H1 (cell line): Measurements from ENCODE around the gene MTHFS. TPM values are rescaled to one million over a fixed set of nuclear protein-coding genes. Genes with fewer than 3 reads are reported as not detected.

ENCODE experiments used
- ATF2 ChIP-seq: IDR thresholded peaks from 2 replicates; pipeline ENCODE4 v1.6.1; 2012; ENCODE audit warnings: low read length, inconsistent platforms
- KDM4A ChIP-seq: IDR thresholded peaks from one replicate; pipeline ENCODE4 v1.7.1; 2012; ENCODE audit warnings: low read depth, mild to moderate bottlenecking, moderate library complexity, low read length, inconsistent platforms; ENCODE audit not compliant: severe bottlenecking
- NRF1 ChIP-seq: IDR thresholded peaks from 2 replicates; pipeline ENCODE4 v1.6.1; 2011; ENCODE audit warnings: mild to moderate bottlenecking, low read depth, low read length, improper control_type of control experiment
- SIRT6 ChIP-seq: IDR thresholded peaks from one replicate; pipeline ENCODE4 v1.7.1; 2012; ENCODE audit warnings: low read length, inconsistent platforms
- SP2 ChIP-seq: IDR thresholded peaks from 2 replicates; pipeline ENCODE4 v1.6.1; 2012; ENCODE audit warnings: mild to moderate bottlenecking, low read length, inconsistent platforms
- TEAD4 ChIP-seq: IDR thresholded peaks from 2 replicates; pipeline ENCODE4 v1.6.1; 2012; ENCODE audit warnings: low read depth, low read length, inconsistent platforms, mixed read lengths
- USF2 ChIP-seq: IDR thresholded peaks from 2 replicates; pipeline ENCODE4 v1.6.1; 2011; ENCODE audit warnings: low read length, improper control_type of control experiment
- polyA plus RNA-seq, 7 experiments: library from polyadenylated mRNA; depleted of rRNA in 3 of 7; stranded (reverse) in 5 of 7; unstranded in 2 of 7; fragments of >200 nt in 5 of 7; fragments of 200-250 nt in 2 of 7; gene quantifications; 1 replicate in 5 of 7; 2 replicates in 1 of 7; 4 replicates in 1 of 7; pipeline versions ENCODE4 v1.2.1 to v1.2.3, GENCODE V29; 2011 to 2013; ENCODE audit warnings: missing spikeins in 2 of 7, mixed read lengths in 2 of 7
- total RNA-seq: library from RNA; stranded (reverse); fragmentation: NEBNext Ultra II Directional; extraction: Animal tissue kit (Norgen Biotek cat#: 25700); gene quantifications from 2 replicates; pipeline ENCODE4 v1.2.1, GENCODE V29; 2021

The MTHFS gene
- total and polyA plus RNA-seq, 2 of the 8 experiments (the other 6 are each of a cell fraction or from before 2014, with no cell fraction given) = 27.3 to 37.2 TPM

GRCh38 chr15:79896131-79896633 lies 632 bp downstream of the MTHFS start (continued):
- no peak for TF ChIP-seq ATF2
- no peak for TF ChIP-seq SP2
- no peak for TF ChIP-seq TEAD4
- TF ChIP-seq USF2 = no peak
- no peak for TF ChIP-seq KDM4A
- TF ChIP-seq NRF1 = no peak
- TF ChIP-seq SIRT6 = no peak
